ENCODE data around the gene PAX6.

DNA sequence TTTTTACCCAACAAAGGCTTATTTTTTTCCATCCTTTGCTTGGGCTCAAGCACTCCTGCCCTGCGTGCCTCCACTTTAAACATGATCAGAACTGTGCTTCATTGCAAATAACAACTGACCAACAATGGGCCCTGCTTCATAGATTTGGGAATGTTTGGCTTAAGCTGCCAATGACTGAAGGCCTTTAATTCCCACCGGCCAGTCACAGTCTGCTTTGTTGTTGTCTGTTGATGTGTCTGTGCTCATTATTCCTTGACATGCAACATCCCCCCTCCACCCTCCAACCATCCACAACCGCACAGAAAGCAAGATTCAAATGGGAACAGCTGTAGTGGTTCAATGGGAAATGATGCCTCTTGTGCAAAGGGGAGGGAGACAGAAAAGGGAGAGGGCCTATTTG, 23.0 kb downstream of the PAX6 start:
- TF ChIP-seq, protein P1, sequence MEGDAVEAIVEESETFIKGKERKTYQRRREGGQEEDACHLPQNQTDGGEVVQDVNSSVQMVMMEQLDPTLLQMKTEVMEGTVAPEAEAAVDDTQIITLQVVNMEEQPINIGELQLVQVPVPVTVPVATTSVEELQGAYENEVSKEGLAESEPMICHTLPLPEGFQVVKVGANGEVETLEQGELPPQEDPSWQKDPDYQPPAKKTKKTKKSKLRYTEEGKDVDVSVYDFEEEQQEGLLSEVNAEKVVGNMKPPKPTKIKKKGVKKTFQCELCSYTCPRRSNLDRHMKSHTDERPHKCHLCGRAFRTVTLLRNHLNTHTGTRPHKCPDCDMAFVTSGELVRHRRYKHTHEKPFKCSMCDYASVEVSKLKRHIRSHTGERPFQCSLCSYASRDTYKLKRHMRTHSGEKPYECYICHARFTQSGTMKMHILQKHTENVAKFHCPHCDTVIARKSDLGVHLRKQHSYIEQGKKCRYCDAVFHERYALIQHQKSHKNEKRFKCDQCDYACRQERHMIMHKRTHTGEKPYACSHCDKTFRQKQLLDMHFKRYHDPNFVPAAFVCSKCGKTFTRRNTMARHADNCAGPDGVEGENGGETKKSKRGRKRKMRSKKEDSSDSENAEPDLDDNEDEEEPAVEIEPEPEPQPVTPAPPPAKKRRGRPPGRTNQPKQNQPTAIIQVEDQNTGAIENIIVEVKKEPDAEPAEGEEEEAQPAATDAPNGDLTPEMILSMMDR (conservative IDR thresholded peaks at IDR 0.05; ENCODE audit: low read depth, low read length): no peak
- no peak for TF ChIP-seq EZH2 (IDR thresholded peaks at IDR 0.05; ENCODE audit: low read length, unreplicated experiment)
- TF ChIP-seq EZH2phosphoT487 (IDR thresholded peaks at IDR 0.05; ENCODE audit: borderline replicate concordance, low read length): no peak
